M059J (cell line): Measurements from ENCODE around the gene CAPN6. TPM values are rescaled to one million over a fixed set of nuclear protein-coding genes. Genes with fewer than 3 reads are reported as not detected.
A peak's percentile ranks its signal among the peaks of the same experiment; 100 is the strongest.

Experiments
- DNase-seq: peaks from one replicate; pipeline ENCODE4 v3.0.0-alpha.2; 2012; ENCODE audit warnings: low read depth
- total RNA-seq: library from RNA; depleted of rRNA; stranded (reverse); fragments of >200 nt; shearing (Covaris generic); gene quantifications from 2 replicates; pipeline ENCODE4 v1.2.3, GENCODE V29; 2014; rRNA removed

Gene CAPN6
- total RNA-seq, result not detected in 2 replicates

- DNase-seq, result no peak
Measured at GRCh38 chrX:111270339-111270738, at the start of gene CAPN6. Gene CAPN6 (minus strand): TSS chrX:111270483. CDS start chrX:111263936, 6,547 bp downstream.

- no peak for DNase-seq
Measured at GRCh38 chrX:111319451-111319850, 49.2 kb upstream of the CAPN6 start.

- no peak for DNase-seq
Measured at GRCh38 chrX:111318901-111319300, 48.6 kb upstream of the CAPN6 start.

- no peak for DNase-seq
Measured at GRCh38 chrX:111309083-111309482, 38.8 kb upstream of the CAPN6 start.

- DNase-seq, result no peak
Measured at GRCh38 chrX:111308039-111308438, 37.8 kb upstream of the CAPN6 start.

GRCh38 chrX:111302284-111302683 lies 32.0 kb upstream of the CAPN6 start:
- DNase-seq, result no peak

GRCh38 chrX:111288841-111289240 lies 18.6 kb upstream of the CAPN6 start:
- no peak for DNase-seq

- no peak for DNase-seq
Measured at GRCh38 chrX:111284631-111285293, 14.5 kb upstream of the CAPN6 start.

GRCh38 chrX:111283446-111283845 lies 13.2 kb upstream of the CAPN6 start:
- no peak for DNase-seq

- DNase-seq, result no peak
Measured at GRCh38 chrX:111282991-111283390, 12.7 kb upstream of the CAPN6 start.

GRCh38 chrX:111282139-111282538 lies 11.9 kb upstream of the CAPN6 start:
- DNase-seq, result no peak

- no peak for DNase-seq
Measured at GRCh38 chrX:111268506-111268905, 1.8 kb downstream of the CAPN6 start.

GRCh38 chrX:111265486-111265885 lies 4.8 kb downstream of the CAPN6 start:
- no peak for DNase-seq

GRCh38 chrX:111264385-111264784 lies 5.9 kb downstream of the CAPN6 start:
- no peak for DNase-seq

- DNase-seq, result no peak
Measured at GRCh38 chrX:111262086-111262485, 8.2 kb downstream of the CAPN6 start.

- DNase-seq, result no peak
Measured at GRCh38 chrX:111260451-111260850, 9.8 kb downstream of the CAPN6 start.

GRCh38 chrX:111259559-111259958 lies 10.7 kb downstream of the CAPN6 start:
- DNase-seq, result no peak

GRCh38 chrX:111257733-111258132 lies 12.6 kb downstream of the CAPN6 start:
- no peak for DNase-seq

- DNase-seq, result peak; percentile 60
Measured at GRCh38 chrX:111254896-111255693, 15.2 kb downstream of the CAPN6 start.

GRCh38 chrX:111244235-111244750 lies 26.0 kb downstream of the CAPN6 start:
- peak; percentile 8 for DNase-seq

GRCh38 chrX:111216293-111216801 lies 53.9 kb downstream of the CAPN6 start:
- no peak for DNase-seq

GRCh38 chrX:111207851-111208250 lies 62.4 kb downstream of the CAPN6 start:
- DNase-seq, result no peak

- no peak for DNase-seq
Measured at GRCh38 chrX:111200327-111200726, 70.0 kb downstream of the CAPN6 start.
